GM21390 (cell line): ENCODE measurements around the gene MYO1D.
"Not testable (repeated sequence)": the region's sequence is repeated elsewhere in the genome, so short reads cannot be mapped to it uniquely, and the experiment has no call there.

ENCODE experiments used
- ATAC-seq: cut with Tn5 transposase; IDR thresholded peaks from one replicate; pipeline ENCODE4 v1.9.1; 2021; ENCODE audit not compliant: unreplicated experiment

The MYO1D gene

DNA sequence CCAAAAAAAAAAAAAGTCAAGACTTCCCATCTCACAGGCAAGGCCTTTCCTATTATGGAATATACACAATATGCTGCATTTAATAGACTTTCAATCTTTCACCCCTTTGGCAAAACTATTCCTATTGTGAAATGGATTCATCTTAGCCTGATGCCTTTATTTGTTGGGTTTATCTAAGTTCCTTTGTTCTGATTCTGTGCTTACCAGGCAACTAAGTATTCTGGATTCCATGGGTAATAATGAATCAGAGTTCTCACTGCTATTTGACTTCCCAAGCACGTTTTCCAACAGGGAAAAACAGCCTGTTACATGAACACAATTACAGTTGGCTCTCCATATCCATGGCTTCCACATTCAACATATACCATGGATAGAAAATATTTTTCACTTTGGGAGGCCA, 135.5 kb downstream of the MYO1D start:
- ATAC-seq = no peak

DNA sequence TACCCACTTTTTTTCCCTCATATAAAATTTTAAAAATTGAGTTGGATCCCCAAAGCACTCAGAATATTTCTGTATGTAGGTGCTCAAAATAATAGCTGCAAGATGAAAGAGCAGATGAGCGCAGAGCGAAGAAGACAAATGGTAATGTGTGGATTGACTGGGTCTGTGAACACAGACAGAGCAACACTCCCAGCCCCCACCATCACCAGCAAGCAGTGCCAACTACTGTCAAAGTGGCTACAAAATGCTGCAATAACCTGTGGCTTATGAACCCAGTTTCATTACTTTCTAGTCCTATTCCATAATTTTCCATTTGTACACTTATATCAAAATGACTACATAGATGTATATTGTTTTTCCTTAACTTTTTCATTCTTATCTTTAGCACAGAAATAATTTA, 137.2 kb downstream of the MYO1D start:
- ATAC-seq = no peak

DNA sequence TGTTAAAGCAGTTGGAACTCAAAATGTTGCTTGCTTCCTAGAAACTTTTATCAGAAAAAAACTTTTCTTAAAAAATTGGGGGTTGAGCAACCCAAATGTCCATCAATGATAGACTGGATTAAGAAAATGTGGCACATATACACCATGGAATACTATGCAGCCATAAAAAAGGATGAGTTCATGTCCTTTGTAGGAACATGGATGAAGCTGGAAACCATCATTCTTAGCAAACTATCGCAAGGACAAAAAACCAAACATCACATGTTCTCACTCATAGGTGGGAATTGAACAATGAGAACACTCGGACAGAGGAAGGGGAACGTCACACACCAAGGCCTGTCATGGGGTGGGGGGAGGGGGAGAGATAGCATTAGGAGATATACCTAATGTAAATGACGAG, 137.8 kb downstream of the MYO1D start:
- ATAC-seq = not testable (repeated sequence)

DNA sequence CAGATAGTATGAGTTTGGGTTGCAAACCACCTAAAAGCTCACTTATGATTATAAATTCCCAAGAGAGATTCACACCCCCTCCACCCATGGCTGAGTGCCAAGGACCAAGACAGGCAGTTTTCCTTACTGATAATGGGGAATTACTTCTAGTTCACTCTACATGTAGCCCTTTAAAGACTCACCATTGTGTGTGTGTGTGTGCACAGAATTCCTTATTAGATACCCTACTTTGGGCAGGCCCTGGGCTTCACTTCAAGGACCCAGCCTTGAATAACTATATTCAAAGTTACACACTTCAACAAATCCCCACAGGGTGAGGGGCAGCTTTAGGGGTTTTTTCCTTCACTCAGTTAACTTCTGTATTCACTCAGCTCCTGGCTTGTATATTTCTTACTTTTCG, 143.5 kb downstream of the MYO1D start:
- no peak for ATAC-seq

DNA sequence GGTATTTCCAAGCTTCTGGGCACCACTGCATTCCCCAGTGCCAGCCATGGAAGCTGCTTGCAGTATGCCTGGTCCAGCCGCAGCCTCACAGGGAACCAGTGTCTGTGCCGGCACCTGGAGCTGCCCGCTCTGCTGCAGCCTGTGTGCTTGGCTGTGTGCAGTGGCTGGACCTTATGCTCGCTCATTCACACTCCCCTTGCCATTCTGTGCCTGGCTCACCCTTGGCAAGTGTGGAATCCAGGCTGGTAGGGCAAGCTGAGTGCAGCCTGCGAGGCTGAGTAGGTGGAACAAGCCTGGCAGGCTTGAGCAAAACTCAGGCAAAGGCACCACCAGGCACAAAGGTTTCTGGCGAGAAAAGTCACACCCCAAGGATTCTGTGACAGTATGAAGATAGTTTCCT, 144.0 kb downstream of the MYO1D start:
- ATAC-seq = no peak

DNA sequence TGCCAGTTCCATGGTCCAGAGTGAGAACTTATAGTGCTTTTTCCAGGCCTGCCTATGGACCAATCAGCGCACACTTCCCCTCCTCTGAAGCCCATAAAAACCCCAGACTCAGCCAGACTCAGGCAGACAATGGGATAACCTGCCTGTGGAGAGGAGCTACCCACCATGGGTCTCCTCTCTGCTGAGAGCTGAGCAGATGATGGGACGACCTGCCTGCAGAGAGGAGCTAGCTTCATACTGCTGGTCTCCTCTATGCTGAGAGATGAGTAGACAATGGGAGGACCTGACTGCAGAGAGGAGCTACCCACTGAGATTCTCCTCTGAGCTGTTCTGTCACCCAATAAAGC, 144.7 kb downstream of the MYO1D start:
- no peak for ATAC-seq

DNA sequence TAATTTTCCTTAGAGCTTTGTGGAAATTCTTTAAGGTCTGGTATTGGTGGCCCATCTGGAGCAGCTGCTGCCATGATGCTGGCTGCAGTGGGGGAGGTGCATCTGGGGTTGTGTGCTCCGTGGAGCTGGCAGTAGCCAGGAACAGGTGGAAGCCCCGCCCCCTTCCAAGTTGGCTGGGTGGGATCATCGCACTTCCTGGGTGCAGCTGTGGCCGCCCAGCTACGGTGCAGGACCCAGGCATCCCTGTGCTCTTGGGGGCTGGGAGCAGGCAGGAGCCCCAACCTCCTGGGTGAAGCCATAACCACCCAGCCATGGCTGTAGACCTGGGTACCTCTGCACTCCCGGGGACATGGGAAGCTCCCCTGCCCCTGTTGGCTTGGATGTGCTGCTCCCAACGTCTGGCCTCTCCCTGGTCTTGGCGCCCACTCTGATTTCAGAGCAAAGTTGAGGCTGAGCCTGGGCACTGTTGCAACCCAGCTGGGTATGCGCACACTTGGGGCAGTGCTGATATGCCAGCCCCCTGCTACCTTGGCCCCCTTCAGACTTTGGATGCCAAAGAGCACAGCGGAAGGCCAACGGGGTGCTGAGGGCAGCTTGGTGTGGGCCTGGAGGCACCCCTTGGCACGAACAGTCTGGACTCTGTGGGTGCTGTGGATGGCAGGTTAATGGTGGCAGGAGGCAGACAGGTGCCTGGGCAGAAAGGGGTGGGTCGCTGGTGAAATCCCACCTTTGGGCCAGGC, 145.2 kb downstream of the MYO1D start:
- ATAC-seq = no peak

DNA sequence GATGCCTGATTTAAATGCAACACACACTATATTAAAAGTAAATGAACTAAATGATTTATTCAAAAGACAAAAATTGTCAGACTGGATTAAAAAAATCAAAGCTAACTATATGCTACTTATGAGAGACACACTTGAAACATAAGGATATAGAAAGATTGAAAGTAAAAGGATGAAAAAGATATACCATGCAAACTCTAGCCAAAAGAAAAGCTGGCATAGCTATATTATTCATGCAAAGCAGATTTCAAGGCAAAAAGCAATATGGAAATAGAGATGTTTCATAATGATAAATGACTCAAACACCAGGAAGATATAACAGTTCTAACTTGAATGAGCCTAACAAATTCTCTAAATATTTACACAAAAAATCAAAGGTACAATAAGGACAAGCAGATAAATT, 149.2 kb downstream of the MYO1D start:
- ATAC-seq = no peak

DNA sequence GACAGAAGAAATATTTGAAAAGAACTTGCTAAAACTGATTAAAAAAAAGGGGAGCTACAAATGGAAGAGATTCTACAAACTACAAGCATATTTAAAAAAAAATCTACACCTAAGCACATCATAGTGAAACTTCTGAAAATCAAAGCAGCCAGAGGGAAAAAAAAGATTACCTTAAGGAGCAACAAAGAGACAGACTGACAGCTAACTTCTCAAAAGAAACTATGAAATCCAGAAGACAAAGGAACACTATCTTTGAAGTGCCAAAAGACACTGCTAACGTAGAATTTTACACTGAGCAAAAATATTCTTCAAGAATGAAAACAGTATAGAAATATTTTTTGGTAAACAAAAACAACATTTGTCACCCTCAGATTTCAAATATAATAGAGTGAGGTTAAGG, 151.2 kb downstream of the MYO1D start:
- no peak for ATAC-seq

DNA sequence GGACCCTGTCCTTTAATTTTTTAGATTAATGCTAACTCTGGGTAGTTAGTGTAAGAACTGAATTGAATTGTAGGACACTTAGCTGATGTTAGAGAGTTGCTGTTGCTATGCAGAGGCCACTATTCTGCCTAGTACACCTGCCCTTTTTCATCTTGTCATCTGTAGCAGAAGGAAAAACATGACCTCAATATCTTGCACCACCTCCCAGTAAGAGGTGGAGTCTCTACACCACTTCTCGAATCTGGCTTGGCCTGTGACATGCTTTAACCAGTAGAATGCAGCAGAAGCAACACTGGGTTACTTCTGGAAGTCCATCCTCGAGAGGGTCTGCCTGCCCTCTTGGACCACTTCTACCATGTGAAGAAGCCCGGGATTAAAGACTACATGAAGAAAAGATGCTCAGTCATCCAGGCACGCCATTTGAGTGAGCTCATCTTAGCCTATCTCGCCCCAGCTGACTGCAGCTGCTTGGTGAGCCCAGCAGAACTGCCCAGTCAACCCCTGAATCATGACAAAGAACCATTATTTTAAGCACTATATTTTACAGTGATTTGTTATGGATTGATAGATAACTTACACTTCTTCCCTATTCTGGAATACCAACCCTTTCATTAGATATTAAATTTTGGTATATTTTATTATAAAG, 153.5 kb downstream of the MYO1D start:
- no peak for ATAC-seq

DNA sequence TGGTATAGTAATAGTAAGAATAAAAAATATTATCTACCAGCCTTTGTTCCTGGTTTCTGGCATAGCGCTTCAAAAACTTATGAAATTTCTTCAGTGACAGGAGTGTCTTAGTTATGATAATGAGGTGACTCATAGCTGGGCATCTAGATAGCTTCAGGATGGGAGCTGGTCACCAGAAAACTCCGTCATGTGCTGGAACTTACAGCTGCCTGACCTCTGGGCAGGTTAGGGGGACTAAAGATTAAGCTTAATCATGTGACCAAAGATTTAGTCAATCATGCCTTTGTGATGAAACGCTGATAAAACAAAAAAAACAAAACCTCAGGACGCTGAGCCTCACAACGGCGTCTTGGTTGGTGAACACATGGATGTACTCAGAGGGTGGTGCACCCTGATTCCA, 154.2 kb downstream of the MYO1D start:
- no peak for ATAC-seq

DNA sequence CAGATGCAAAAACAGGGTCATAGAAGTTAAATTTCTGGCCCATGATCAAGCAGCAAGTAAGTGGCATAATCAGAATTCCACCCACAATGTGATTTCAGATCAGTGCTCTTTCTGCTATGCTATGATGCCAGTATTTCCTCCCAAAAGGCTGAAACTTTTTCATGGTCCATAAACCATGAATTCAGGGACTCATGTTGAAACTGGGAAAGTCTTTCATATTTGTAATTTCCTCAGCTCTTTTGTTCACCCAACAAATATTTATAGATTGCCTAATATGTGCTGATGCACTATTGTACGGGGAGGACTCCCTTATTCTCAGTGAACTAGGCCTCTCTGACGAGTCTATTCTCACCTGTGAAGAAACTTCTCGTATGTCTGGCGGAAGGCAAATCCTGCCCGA, 156.3 kb downstream of the MYO1D start:
- no peak for ATAC-seq

DNA sequence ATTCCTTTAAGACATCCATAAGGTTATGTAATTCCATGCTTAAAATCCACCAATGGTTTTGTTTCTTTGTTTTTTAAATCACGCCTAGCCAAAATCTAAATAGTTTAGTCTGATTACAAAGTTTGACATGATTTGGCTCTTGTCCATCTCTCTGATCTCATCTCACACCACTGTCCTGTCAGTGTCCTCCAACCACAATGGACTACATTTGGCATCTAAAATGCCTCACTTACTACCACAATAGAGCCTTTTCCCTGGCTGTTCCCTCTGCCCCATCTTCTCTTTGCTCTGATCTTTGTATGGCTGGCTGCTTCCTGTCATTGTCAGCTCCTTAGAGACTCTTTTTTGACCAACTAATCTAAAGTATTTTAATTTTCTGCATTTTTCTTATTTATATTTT, 157.2 kb downstream of the MYO1D start:
- no peak for ATAC-seq

DNA sequence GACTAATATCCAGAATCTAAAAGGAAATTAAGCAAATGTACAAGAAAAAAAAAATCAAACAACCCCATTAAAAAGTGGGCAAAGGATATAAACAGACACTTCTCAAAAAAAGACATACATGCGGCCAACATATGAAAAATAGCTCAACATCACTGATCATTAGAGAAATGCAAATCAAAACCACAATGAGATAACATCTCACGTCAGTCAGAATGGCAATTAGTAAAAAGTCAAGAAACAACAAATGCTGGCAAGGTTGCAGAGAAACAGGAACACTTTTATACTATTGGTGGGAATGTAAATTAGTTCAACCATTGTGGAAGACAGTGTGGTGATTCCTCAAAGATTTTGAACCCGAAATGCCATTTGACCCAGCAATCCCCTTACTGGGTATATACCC, 162.0 kb downstream of the MYO1D start:
- ATAC-seq = not testable (repeated sequence)

DNA sequence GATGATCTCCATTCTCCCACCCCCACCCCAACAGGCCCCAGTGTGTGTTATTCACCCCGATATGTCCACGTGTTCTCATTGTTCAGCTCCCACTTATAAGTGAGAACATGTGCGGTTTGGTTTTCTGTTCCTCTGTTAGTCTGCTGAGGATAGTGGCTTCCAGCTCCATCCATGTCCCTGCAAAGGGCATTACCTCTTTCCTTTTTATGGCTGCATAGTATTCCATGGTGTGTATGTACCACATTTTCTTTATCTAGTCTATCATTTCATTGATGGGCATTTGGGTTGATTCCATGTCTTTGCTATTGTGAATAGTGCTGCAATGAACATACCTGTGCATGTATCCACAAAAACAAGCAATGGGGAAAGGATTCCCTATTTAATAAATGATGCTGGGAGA, 162.7 kb downstream of the MYO1D start:
- not testable (repeated sequence) for ATAC-seq

DNA sequence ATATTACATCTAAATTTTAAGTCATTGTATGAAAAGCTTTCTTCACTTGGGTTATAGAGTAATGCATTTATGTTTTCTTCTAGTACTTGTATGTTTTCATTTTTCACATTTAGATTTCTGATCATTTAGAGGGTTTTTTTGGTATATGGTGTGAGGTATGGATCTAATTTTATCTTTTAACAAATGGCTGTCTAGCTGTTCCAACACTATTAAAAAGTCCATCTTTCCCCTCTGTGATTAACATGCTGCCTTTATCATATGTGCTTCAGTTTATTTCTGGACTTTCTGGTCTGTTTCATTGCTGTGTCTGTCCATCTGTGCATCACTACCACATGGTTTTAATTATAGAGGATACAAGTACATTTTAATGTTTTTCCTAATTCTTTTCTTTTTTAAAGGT, 163.8 kb downstream of the MYO1D start:
- ATAC-seq = no peak

DNA sequence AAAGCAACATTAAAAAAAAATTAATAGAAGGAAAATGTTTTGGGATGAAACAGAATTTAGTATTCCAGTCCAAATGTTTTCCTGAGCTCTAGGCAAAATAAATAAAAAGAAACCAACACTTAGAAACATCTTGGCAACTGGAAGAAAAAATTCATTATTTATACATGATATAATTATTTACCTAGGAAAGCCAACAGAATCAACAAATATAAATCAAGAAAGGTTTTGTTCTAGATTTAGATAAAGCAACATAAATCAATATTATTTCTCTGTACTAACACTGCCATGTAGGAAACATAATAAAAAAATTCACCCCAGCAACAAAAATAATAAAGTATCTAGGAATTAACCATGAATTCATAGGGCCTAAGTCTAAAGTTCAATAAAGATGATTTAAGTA, 167.4 kb downstream of the MYO1D start:
- no peak for ATAC-seq

DNA sequence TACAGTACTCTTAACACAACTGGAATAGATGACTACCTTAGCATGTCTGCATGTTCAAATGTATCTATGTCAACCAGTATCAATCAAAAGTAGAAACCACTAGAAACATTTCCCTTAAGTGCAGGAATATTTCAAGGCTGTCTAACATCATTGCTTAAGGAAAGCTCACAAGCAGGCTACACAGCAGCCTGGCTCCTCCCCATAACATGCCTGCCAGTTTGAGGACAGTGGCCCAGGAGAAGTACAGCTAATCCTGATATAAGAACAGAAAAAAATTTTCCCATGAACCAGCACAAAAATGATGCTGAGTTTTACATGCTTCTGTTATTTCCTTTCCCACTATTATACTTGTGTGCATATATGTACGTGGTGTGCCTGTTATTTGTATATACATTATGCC, 175.1 kb downstream of the MYO1D start:
- ATAC-seq = no peak

DNA sequence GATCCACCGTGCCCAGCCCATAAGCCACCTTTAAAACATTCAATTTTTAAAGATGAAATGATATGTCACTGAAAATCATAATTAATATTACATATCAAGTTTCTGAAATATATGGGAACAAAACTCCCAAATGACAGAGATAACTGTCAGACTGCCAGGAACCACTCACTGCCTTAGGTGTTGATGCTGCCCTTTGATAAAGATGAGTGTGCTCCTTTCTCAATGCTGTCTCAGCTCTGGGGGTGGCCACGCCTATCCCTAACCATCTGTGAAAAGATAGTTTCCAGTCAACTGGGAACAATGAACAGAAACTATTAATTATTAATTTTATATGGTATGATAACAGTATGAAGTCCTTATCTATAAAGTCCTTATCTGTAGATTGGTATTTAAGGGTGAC, 177.7 kb downstream of the MYO1D start:
- no peak for ATAC-seq

DNA sequence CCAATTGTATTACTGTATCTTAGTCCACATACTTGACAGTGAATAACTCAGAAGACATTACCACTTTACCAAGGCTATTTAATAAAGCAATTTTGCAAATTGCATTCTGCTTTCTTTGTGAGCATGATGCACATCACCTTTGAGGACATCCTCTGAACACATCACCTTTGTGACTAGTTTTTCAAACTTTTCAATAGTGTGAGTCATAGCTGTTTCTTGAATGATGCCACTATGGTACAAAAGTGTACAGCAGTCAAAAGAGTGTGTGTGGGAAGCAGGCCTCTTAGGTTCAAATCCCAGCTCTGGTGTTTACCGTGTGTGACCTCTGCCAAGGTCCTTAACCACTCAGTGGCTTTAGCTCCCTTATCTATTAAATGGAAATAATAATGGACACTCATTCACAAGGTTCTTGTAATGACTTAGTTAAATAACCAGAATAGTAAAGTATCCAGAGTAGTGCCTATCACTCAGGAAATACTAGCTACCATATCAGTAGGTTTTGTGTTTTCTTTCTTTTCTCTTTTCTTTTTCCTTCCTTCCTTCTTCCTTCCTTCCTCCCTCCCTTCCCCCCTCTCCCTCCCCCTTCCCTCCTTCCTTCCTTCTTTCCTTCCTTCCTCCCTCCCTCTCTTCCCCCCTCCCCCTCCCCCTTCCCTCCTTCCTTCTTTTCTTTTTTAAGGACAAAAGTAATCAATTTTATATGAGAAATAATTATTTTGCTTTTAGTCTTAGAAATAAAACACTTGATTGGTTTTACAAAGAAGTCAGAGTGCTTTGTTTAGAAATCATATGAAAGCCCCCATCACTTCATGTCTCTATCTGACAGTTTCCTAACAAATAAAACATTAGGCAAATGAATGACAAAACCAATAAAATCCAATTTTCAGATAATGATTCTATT, 178.9 kb downstream of the MYO1D start:
- no peak for ATAC-seq

DNA sequence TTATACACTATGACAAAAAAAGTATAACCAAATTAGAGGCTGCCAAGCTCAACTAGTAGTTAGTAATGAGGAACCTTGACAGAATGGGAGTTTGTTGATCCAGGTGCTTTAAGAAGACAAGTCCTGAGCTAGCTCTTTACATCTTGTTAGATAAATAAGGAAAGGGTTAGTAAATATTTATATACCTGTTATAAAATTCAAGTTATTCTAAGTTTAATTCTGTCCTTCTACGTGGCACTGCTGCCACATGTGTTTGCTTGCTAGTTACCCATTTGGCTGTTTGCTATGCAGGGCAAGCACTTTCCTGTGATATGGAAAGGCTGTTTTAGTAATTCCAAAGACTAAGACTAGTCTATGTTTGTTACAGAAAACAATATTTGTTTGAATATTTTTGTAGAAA, 180.5 kb downstream of the MYO1D start:
- no peak for ATAC-seq

DNA sequence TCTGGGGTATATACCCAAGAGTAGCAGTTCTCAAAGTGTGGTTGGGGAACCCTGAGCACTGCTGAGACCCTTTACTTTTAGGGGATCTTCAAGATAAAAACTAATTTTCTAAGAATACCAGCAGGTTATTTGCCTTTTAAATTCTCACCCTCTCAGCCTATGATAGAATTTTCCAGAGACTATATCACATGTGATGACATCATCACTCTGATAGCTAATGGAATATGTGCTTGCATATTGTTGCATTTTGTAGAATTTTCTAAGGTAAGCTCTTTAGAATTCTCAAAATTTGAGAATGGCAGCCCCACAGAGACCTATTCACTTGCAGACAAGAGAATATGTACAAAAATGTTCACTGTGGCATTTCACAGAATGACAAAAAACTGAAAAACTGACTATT, 181.1 kb downstream of the MYO1D start:
- no peak for ATAC-seq
